HG02840 (cell line): ENCODE data around the gene TSPEAR.

Experiments
- ATAC-seq: cut with Tn5 transposase; IDR thresholded peaks from one replicate; pipeline ENCODE4 v1.9.1; 2021; ENCODE audit warnings: mild to moderate bottlenecking, moderate library complexity, moderate number of reproducible peaks; ENCODE audit not compliant: unreplicated experiment, low FRiP score

TSPEAR gene

DNA sequence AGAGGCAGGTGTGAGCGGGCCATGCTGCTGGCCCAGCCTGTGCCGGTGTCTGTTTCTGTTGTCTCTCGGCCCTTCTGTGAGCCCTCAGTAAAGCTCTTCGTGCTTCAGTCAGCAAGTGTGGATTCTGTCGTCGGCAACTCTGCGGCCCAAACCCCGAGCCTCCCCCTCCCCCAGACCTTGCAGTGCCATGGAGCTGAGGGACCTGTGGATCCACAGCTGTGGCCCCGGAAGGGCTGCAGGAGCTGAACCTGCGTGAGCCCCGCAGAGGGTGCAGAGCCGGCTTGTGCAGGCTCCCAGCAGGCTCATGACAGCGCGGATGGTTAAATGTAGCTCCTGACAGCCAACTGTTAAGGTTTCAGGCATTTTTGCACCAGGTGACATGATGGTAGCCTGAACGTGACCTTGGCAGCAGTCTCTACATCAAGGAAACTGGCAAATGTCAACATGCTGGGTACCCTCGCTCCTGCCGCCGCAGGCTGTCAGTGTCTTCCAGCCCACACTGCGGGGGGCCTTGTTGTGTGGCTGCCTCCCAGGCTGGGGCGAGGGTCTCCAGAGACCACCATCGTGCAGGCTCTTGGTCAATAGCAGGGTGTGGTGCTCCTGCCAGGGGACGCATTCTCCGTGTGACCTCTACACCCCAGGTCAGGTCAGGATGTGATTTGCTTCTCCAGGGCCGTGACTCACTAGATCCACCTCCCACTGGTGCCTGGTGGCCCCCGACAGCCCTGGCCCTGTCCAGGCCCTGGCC, 249.1 kb downstream of the TSPEAR start:
- no peak for ATAC-seq

DNA sequence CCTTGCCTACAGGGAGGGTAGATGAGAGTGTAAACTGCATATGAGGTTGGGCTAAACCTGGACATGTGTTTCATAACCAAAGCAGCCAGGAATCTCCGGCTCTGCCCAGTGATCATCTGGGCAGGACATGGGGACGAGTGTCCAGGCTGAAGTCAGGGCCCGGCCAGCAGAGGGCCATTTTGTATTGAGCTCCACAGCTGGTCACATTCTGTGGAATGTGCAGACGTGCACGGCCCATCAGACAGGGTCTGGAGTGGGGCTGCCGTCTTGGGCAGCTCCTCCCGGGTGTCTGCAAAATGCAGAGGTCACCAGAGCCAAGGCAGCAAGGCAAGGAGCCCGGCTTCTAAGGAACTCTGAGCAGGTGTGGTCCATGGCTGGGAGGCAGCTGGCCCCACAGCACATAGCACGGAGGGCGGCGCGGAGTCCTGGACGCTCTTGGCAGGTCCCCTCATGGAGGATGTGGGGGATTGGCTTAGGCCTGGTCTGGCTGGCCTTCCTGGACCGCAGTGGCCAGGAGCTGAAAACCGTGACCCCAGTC, 249.8 kb downstream of the TSPEAR start:
- no peak for ATAC-seq

DNA sequence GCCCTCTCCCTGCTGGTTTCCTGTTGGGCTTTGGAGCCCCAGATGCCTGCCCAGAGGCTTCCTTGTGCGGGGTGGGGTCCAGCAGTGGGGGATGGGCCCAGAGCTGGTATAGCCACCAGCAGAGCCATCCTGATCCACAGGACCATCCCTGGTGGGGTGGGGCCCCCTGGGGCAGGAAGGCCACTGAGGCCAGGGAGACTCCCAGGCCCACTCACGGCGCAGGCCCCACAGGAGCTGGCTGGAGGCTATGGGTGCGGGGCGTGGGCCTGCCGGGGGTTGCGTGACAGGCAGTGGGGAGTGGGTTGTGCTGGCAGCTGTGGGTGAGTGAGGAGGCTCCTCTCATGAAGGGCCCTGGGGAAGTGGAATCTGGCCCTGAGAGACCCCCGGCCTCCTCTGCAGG, 250.4 kb downstream of the TSPEAR start:
- no peak for ATAC-seq

DNA sequence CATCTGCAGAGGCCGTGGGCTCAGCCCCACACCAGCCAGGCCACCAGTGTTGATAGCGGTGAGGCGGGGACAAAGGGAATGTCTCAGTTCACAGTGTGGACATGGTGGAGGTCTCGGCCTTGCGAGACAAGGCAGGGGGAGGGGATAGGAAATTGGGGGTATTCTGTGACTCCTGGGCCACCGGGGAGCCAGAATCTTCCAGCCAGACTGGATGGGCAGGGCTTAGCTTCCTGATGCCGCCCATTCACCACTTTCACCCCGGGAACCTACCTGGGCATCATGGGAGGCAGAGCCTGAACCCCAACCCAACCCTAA, 251.0 kb downstream of the TSPEAR start:
- ATAC-seq, result no peak

DNA sequence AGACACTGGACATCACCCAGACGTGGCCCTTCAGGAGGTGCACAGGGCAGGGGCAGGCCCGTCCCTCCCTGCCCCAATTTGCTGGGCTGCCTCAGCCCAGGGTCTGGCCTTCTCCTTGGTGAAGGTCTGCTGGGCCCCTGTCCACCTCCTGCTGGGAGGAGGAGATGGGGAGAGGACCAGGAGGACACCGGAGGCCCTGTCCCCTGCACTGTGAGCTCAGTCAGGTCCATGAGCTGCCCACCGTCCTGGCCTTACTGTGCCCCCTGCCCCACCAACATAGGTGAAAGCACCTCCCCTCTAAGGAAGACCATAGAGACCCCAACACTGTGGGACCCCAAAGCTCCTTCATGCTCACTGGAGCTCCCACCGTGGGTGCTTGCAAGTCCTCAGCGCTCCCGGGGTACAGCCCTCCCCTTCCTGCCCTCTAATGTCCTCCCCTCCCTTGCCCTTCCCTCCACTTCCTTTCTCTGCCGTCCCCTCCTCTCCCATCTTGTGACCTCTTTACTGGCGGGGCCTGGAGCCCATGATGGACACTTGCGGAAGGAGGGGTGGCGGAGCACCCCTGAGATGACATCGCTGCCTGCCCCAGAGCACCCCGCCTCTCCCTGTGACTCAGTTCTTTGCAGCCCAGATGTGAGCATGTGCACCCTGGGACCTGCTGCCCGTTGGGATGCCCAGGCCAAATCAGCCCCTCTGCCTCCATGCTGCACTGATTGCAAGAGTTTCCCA, 251.5 kb downstream of the TSPEAR start:
- no peak for ATAC-seq

DNA sequence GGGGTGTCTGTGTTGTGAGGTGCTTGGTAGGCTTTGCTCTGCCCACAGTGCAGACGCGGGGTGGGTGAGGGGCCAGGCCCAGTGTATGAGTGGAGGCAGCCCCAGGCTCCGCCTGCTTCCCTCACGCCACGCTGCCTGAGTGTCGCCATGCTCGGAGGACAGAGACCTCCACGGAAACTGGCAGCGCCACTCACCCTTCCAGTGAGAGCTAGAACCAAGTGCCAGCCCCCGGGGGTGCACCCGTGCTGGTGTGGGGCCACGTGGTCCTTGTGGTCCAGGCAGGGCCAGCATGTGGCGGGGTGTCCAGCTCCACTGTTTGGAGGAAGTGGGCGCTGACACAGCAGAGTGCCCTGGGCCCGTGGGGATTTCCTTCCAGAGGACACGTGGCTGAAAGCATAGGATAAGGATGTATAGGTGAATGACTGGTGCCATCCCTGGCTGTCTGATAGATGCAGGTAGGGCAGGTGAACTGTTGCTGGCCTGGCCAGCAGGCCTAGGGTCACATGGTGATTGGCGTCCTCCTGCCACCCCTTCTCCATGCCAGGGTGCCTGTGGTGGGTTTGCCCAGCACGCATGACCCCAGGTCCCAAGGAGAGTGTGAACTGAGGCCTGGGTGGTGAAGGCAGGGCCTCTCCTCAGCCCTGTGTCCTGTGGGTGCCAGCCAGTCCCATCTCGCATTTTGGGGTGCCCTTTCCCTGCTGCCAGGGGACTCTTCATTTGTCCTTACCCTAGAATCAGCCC, 252.2 kb downstream of the TSPEAR start:
- no peak for ATAC-seq

DNA sequence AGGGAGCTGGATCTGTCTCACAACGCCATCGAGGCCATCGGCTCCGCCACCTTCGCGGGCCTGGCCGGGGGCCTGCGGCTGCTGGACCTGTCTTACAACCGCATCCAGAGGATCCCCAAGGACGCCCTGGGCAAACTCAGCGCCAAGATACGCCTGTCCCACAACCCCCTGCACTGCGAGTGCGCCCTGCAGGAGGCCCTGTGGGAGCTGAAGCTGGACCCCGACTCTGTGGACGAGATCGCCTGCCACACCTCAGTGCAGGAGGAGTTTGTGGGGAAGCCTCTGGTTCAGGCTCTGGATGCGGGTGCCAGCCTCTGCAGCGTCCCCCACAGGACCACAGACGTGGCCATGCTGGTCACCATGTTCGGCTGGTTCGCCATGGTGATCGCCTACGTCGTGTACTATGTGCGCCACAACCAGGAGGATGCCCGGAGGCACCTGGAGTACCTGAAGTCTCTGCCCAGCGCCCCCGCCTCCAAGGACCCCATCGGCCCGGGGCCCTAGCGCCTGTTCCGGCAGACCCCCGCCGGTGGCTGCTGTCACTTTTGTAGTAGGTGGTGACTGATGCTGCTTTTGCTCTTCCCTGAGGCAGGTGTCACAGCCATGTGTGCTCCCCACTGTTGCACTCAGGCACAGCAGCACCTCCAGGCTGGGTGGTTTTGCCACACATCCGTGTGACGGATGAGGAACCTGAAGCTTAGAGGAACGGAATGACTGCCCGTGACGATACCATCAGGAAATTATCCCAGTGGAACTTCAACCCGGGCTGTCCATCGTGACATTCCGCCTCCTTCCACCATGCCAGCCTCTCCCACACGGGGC, 254.2 kb downstream of the TSPEAR start:
- ATAC-seq, result no peak

DNA sequence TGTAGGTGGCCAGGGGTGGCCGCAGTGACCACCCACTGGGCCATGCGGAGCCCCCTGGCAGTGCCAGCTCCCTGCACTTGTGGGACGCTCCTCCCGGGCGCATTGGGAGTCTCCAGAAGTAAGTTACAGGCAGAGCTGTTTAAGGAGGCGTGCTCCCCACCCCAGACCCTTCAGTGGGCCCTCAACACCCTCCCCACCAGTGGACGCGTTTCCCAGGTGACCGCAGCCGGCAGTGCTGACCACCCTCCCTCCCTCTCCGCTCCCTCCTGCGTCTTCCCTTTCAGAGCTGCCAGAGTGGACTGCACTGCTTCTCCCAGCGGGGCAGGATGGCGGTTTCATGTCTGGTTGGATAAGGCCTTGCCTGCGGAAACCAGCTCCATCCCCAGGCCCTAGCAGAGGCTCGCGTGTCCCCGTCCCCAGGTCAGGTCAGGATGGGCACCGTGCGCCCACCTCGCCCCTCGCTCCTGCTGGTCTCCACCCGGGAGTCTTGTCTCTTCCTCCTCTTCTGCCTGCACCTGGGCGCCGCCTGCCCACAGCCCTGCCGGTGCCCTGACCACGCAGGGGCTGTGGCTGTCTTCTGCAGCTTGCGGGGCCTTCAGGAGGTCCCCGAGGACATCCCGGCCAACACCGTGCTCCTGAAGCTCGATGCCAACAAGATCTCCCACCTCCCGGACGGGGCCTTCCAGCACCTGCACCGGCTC, 255.0 kb downstream of the TSPEAR start:
- no peak for ATAC-seq

DNA sequence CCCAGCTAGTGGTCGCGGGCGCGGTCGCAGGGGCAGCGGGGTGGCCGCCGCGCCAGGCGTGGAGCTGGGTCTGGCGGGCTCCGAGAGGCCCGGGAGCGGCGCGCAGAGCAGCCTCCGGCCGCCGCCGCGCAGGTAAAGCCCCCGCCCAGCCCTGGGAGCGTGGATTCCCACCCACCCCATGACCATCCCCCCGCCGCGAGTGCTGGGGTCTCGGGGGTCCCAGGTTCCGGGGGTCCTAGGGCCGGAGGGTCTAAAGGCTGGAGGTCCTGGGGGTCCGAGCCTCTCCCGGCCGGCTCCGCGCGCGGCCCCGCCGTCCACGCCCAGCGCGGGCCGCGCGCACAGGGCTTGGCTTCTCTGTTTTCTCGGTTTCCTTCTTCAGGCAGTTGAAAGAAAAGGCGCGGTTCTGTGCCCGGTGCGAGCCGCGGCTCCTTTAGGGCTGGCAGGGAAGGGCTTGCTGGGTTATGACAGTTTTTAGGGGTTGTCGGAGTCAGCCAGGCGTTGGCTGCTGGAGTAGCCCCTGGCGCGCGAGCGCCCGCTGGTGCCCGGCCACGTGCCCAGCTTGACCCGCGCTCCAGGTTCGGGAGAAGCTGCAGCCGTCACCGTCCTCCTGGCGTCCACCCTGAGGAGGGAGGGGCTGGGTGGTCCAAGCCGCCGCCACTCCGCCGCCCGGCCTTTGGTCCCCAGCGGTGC, 255.7 kb downstream of the TSPEAR start:
- ATAC-seq, result no peak

DNA sequence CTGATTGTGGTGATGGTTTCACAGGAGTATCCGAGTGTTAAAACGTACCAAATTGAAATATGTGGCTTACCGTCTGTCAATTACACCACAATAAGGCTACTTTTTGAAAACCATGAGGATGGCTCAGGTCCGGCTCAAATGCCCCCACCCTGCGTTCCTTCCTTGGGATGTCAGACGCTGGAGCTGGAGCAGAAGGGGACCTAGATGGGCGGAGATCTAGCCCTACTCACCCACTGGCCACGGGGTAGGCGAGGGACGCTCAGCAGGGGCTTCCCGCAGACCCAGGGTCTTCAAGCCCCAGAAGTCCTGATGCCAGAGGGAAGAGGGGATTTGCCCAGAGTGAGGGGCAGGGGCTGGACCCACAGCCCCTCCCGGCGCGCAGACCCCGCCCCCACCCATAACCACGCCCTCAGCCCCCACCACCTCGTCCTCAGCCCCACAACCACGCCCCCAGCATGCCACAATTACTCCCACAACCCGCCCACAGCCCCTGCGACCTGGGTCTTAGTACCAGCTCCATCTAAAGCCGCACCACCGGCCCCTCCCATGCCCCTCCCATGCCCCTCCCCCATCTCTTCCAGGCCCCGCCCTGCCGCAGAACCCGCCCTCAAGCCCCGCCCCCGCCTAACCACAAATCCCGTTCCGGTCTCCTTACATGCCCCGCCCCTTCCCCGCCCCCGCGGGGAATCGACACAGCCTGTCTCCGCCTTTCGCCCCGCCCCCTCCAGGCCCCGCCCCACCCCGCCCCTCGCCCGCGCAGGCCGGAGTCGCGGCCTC, 256.4 kb downstream of the TSPEAR start, which contains the start of gene LRRC3:
LRRC3 (plus strand) TSS at position 764 of the 777 bp plus-strand sequence. CDS start 1,135 bp downstream, outside the sequence.
- ATAC-seq, result no peak

DNA sequence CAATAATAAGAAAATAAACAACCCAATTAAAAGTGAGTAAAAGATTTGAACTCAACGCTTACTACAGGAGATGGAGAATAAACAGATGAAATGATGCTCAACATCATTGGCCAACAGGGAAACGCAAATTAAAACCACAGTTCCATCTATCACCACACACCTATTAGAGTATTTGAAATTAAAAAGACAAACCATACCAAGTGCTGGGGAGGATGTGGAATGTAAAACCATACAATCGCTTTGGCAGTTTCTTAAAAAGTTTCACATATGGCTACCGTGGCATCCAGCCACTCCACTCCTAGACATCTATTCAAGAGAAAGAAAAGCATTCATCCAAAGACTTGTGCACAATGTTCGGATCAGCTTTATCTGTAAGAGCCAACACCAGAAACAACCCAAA, 257.3 kb downstream of the TSPEAR start:
- ATAC-seq, result no peak

DNA sequence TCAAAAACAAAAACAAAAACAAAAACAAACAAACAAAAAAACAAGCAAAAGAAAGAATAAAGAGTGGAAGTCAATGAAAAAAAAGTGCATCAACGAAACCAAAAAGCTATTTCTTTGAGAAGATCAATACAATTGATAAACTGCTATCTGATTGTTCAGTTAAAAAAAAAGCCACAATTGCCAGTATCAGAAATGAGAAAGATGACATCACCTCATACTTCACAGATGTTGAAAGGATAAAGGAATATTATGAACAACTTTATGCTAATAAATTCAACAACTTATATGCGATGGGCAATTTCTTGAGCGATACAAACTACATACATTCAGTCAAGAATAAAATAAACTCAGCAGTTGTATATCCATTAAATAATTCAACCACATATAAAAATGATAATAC, 258.3 kb downstream of the TSPEAR start:
- no peak for ATAC-seq

DNA sequence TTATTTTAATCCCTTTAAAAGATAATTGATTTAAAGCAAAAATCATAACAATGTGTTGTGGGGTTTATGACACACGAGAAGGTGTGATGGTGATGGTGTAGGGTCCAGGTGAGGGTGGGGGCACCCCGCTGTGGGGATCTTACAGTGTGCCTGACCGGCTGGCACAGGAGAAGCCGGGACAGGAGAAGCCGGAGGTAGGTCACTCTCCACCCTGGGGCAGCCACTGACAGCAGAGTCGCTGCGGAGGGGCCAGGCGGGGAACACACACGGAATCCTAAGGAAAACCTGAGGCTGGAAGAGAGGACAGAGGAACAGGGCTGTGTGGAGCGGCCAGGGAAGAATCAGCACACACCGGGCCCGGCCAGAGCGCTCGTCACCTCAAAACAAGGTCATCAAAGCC, 260.4 kb downstream of the TSPEAR start:
- no peak for ATAC-seq

DNA sequence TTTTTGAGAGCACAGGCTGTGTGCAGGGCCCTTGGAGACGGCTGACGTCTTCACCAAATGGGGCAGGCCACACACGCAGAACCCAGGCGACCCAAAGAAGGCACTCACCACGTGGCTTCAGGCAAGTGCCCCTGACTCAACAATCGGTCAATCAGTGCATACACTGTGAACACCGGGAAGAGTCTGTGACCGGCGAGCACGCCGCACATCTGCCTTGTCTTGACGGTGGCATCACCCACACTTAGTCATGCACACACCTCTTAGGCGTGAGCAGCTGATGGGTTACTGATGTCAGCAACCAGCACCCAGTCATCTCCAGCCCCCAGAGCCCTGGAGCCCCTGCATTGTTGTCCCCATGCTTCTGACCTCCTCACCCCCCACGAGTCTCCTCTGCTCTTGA, 261.0 kb downstream of the TSPEAR start:
- no peak for ATAC-seq

DNA sequence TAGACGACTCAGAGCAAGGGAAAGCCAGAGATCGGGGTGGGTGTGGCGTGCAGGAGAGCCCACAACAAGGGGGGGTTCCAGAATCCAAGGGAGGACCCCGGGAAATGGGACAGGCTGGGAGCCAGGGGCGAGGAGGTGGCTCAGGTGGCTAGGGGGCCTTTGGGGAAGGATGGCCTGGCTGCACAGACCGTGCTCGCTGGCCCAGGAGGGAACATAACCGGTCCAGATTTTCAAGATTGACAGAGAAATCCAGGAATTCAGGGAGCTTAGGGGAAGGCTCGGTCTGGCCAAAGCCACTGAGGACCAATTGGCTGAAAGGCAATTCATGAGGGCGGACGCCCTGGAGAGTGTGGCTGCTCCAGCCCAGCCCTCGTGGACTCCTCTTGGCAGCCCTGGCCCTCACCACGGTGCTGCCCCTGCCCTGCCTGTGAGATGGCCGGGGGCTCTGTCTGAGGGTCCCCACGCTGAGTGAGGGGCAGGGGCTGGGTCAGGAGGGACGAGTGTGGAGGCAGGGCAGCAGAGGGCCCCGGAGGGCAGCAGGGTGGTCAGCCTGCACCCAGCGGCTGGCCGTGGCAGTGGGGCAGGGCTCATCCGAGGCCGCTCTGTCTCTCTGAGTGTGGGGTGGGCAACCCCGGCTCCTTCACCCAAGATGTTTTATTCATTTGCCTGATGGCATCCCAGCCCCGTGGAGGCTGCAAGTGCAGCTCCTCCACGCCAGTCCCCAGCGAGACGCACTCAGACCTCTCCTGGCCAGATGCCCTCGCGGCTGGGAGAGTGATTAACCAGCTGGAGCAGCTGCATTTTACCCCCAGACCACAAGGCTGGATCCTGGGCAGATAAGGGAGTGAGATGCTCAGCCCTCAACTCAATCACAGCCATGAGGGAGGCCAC, 261.7 kb downstream of the TSPEAR start:
- no peak for ATAC-seq

DNA sequence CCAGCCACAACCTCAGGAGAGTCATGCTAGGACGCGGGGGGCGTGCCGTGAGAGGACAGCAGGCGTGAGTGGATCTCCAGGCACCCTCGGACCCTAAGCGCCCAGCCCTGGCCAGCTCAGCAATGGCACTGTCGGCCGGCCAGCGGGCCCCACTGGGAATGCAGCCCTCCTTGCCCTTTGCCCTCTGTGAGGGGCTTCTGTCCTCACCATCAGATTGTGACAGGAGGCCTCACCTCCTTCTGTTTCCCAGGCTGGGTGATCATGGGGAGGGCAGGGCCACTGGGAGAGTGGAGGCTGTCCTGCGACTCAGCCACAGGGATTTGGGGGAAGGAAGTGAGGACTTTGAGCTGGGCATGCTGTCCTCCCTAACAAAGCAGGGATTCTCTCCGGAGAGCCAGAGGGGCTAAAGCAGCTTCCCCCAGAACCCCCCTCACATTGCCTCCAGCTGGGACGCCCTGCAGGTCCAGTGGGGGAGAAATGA, 262.7 kb downstream of the TSPEAR start:
- no peak for ATAC-seq
